Kidney (tissue), 14 donors: ENCODE measurements around the gene PSMG2. TPM values are rescaled to one million over a fixed set of nuclear protein-coding genes. Genes with fewer than 3 reads are reported as not detected.
A peak's percentile ranks its signal among the peaks of the same experiment; 100 is the strongest.
"Not testable (repeated sequence)": the region's sequence is repeated elsewhere in the genome, so short reads cannot be mapped to it uniquely, and the experiment has no call there.

ENCODE experiments used
- DNase-seq, 5 donors: peaks; one replicate each; pipeline ENCODE4 v3.0.0-alpha.2; 2013 to 2020
- FAIRE-seq: peaks from 2 replicates; lab custom pipeline; 2012; peaks lifted over from hg19 to GRCh38; lab: Jason Lieb, UNC
- H3K27ac ChIP-seq, 2 donors: one replicate each; pipeline ENCODE4 v1.7.0; 2013; ENCODE audit warnings: low read depth in 2 of 2, low read length in 2 of 2, inconsistent platforms in 1 of 2
- H3K27me3 ChIP-seq: one replicate; pipeline ENCODE4 v1.7.1; 2013; ENCODE audit warnings: low read length, inconsistent platforms; ENCODE audit not compliant: control insufficient read depth, insufficient read depth
- H3K36me3 ChIP-seq, 3 donors: one replicate each; pipeline versions ENCODE4 v1.7.0 to v1.7.1; 2013; ENCODE audit warnings: low read length in 3 of 3, control low read depth in 1 of 3, inconsistent platforms in 1 of 3; ENCODE audit not compliant: insufficient read depth in 3 of 3, control insufficient read depth in 2 of 3
- H3K4me1 ChIP-seq, 3 donors: one replicate each; pipeline versions ENCODE4 v1.7.0 to v1.7.1; 2013; ENCODE audit warnings: low read length in 3 of 3, inconsistent platforms in 1 of 3, low read depth in 1 of 3; ENCODE audit not compliant: control insufficient read depth in 2 of 3, insufficient read depth in 2 of 3
- H3K4me3 ChIP-seq, 3 donors: one replicate each; pipeline versions ENCODE4 v1.7.0 to v1.8.1; 2013; ENCODE audit warnings: low read length in 3 of 3, control low read depth in 1 of 3, inconsistent platforms in 1 of 3
- H3K9ac ChIP-seq, 3 donors: one replicate each; pipeline versions ENCODE4 v1.7.0 to v1.7.1; 2013; ENCODE audit warnings: low read length in 3 of 3, control low read depth in 1 of 3, inconsistent platforms in 1 of 3
- H3K9me3 ChIP-seq, 3 donors: one replicate each; pipeline versions ENCODE4 v1.7.0 to v1.7.1; 2013; ENCODE audit warnings: low read length in 3 of 3, control low read depth in 1 of 3, inconsistent platforms in 1 of 3; ENCODE audit not compliant: control insufficient read depth in 2 of 3, insufficient read depth in 1 of 3
- CTCF ChIP-seq: IDR thresholded peaks from 3 replicates; pipeline ENCODE4 v1.5.1; 2012; ENCODE audit warnings: mild to moderate bottlenecking, moderate library complexity, borderline replicate concordance; ENCODE audit not compliant: insufficient read depth; ENCODE audit errors: extremely low read depth
- intact Hi-C: fragments of 100-400 bp; cut with DNase I; formaldehyde crosslinking; loops from one replicate; pipeline ENCODE4 v1.11.1; 2022
- polyA plus RNA-seq: library from polyadenylated mRNA; stranded (reverse); fragments of 350-450 nt; fragmentation: Illumina TruSeq; extraction: RNeasy Lipid Tissue Mini Kit (QIAGEN cat#74804); gene quantifications from one replicate; pipeline ENCODE4 v1.2.3, GENCODE V29; 2014; ENCODE audit warnings: low read depth, low replicate concordance; ENCODE audit not compliant: insufficient read depth
- total RNA-seq: library from RNA; stranded (reverse); fragmentation: NEBNext Ultra II Directional; extraction: Animal tissue kit (Norgen Biotek cat#: 25700); gene quantifications from one replicate; pipeline ENCODE4 v1.2.1, GENCODE V29; 2021
- donor health status: control.
- donor health status: control.
- donor health status: control.
- donor health status: control.
- donor health status: control.
- donor health status: DM: yes; HTN: yes; CAD: no.
- donor health status: Normal renal cell carcinoma (clear cell type).

PSMG2 gene
- total and polyA plus RNA-seq, 2 donors from 2014 or later = 66.2 to 108 TPM

GRCh38 chr18:12751891-12752290, 49.0 kb downstream of the PSMG2 start:
- no peaks in the 10 kb centered on the region for H3K27me3 ChIP-seq
- H3K4me3 ChIP-seq = no peak overlapping the region
- H3K27ac ChIP-seq = no peak overlapping the region
- H3K36me3 ChIP-seq = no peaks in the 10 kb centered on the region
- intact Hi-C loops = no loop called here
- FAIRE-seq (no peak), DNase-seq (no peak)
- H3K9me3 ChIP-seq = no peaks in the 10 kb centered on the region
- H3K4me1 ChIP-seq = no peaks in the 10 kb centered on the region
- TF ChIP-seq CTCF = no peak
- no peak overlapping the region for H3K9ac ChIP-seq

GRCh38 chr18:12754511-12754910, 51.7 kb downstream of the PSMG2 start:
- Histone ChIP-seq H3K36me3 (no peaks in the 10 kb centered on the region), H3K9me3 (no peaks in the 10 kb centered on the region), H3K27me3 (no peaks in the 10 kb centered on the region), H3K4me1 (no peaks in the 10 kb centered on the region), H3K27ac (no peak overlapping the region), H3K4me3 (no peak overlapping the region), H3K9ac (no peak overlapping the region)
- intact Hi-C loops = no loop called here
- no peak for FAIRE-seq
- TF ChIP-seq CTCF = no peak
- no peak for DNase-seq

GRCh38 chr18:12755606-12756005, 52.8 kb downstream of the PSMG2 start:
- H3K36me3 ChIP-seq, H3K4me3 ChIP-seq, H3K9ac ChIP-seq, intact Hi-C loops, FAIRE-seq, H3K27ac ChIP-seq, H3K27me3 ChIP-seq, H3K9me3 ChIP-seq, H3K4me1 ChIP-seq: not testable (repeated sequence)
- DNase-seq = peak in 1 of 5 donors; percentile 30

- H3K27me3 ChIP-seq, intact Hi-C loops, FAIRE-seq, H3K9me3 ChIP-seq, H3K9ac ChIP-seq, H3K4me3 ChIP-seq, H3K36me3 ChIP-seq, H3K4me1 ChIP-seq, H3K27ac ChIP-seq: not testable (repeated sequence)
- peak in 1 of 5 donors; percentile 8 for DNase-seq
These were observed 53.9 kb downstream of the PSMG2 start for GRCh38 chr18:12756619-12757239.

- intact Hi-C loops, H3K9me3 ChIP-seq, H3K4me3 ChIP-seq, FAIRE-seq, H3K9ac ChIP-seq, H3K27me3 ChIP-seq, H3K27ac ChIP-seq, H3K4me1 ChIP-seq, DNase-seq, H3K36me3 ChIP-seq: not testable (repeated sequence)
These were observed 55.7 kb downstream of the PSMG2 start for GRCh38 chr18:12758566-12758965.
